COR-L47 (cell line): Measurements from ENCODE around the gene DEPDC5.

Experiments
- DNase-seq: peaks from one replicate; lab custom pipeline; 2025; lab: John Stamatoyannopoulos, UW

DEPDC5 gene

DNA sequence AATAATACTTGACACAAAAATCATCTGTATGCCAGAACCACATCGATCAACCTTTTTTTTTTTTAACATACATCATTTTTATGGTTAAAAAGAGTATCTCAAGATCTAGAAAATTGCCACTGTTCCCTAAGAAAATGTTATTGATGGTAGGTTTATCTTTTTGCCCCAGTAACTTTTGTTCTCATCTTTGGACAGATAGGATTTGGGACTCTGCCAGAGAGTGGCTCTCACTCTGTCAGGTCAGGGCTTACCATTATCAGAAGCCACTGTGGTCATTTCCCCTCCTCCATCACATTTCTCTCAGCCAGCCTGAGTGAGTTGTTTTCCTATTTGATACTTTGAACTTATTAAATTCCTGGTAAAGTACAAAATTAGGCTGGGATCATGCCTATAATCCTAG is 142.7 kb downstream of the DEPDC5 start:
- DNase-seq: no peak

DNA sequence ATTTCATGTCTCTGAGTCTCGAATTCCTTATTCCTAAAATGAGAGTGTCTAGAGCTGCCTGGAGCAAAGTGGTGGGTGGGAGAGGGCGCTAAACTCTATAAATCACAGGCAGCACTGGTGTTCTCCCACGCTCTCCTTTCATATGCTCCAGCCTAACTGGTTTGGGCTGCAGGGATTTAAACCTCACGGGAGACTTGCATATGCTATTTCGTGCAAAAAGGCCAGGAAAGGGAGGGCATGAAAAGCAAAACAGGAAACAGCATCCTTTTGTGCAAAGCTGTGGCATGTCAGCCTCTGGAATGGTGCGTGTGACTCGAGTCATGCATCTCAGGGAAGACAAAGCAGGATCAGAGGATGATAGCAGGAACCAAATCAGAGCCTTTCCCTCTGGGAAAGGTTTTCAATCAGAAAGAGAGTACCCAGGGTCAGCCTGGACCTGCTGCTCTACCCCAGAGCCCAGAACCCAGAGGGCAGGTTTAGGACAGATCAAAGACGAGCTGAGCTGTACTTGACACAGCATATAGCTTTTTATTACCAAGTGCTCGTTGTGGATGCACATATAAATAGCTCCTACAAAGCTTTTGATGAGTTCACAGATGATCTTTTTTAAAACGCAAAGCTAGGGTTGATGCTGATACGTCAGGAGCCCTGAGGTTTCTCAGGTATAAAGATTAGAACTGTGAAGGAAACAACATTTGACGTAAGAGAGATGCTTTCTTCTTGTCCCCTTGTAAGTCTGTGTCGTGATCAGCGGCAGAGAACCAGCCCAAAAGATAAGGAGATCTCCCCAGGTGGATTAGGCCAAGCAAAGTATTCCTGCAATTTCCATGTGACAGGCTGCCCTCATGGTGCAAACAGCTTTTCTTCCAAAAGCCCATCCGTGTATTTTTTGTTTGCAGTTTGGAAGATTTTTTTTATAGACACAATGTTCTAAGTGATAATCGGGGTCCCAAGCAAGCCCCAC is 144.3 kb downstream of the DEPDC5 start:
- no peak for DNase-seq

DNA sequence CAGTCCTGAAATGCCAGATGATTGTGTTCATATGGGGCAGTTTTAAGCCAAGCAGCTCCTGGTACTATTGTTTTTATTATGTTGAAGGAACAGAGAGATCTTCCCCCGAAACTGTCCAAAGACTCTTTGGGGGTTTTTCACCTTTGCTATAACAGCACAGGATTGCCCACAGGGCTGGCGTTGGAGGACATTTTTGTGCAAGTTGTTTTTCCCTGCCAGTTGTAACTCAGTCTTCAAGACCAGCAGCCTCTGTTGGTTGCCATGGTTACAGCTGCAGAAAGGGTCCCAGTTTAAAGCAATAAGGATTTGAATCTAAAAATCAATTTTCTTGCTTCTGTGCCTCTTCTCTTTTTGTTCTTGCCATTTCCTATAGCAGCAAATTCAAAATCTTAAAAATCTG is 145.1 kb downstream of the DEPDC5 start:
- no peak for DNase-seq

DNA sequence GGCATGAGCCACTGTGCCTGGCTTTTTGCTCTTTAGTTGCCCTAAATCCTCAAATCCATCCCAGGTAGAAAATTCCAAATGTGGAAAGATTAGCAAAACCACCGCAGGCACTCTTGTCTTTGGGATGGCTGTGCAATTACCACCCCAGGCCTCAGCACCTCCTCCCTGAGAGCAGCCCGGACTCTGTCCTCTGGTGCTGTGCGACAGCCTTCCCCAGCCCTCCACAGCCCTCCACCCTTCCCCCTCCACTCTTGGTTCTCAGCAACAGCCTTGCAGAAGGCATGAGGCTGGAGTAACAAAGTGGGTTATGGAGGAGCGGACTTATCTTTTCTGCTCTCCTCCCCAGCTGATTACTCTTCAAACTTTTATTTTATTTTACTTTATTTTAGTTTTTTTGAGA is 145.8 kb downstream of the DEPDC5 start:
- DNase-seq: no peak

DNA sequence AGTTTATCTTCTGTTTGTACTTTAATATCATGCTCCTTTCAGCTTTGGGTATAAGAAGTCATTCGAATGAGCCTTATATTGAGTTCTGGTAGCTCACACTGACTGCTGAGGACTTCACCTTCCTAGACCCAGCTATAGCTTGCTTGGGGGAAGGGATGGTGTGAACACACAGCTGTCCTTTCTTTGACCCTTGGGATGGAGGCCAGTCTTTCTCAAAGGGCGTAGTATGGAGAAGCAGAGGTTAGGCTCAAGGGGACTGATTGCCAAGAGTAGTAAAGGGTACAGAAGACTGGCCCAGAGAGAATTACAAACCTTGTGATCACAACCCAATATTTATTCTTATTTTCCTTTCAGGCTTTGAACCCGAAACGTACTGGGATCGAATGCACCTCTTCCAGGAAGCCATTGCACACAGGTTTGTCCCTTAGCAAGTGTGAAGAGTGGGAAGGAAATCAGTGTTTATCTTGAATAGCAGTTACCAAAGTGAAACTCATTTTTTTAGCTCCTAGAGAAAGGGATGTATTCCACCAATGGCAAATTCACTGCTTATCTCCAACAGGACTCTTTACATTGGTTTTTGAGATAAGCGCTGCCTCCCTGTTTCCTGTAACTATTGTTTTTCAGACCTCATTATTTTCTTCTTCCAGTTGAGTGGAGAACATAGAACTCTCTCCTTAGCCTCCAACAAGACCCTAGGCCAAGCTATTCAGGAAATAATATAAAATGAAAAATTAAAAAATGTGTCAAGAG is 147.7 kb downstream of the DEPDC5 start:
- no peak for DNase-seq

DNA sequence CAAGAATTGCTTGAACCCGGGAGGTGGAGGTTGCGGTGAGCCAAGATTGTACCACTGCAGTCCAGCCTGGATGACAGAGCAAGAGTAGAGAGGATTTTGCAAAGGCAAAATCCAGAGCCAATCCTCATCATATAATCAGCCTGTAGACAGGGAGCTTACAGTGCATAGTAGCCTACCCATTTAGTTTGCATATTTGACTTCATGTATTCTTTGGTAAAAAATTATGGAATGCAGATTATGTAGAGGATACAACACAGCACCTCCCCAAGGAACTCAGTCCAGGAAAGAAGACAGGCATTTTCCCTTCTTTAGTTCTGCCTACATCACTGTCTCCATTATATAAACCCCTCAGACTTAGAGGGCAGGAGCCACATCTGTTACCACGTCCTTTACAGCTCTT is 150.8 kb downstream of the DEPDC5 start:
- DNase-seq: no peak

DNA sequence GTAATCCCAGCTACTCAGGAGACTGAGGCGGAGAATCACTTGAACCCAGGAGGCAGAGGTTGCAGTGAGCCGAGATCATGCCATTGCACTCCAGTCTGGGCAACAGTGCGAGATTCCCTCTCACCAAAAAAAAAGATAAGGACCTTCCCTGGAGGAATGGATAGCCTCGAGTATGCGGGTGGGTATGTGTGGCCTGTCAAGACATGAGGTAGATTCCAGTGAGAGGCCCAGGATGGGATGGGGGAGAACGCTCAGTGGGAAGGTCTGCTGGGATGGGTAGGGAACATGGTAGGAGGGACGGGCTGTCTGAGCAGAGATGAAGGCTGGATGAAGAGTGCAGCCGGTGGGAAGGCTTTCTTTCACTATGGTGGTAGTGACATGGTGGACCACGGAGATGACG is 151.5 kb downstream of the DEPDC5 start:
- no peak for DNase-seq

DNA sequence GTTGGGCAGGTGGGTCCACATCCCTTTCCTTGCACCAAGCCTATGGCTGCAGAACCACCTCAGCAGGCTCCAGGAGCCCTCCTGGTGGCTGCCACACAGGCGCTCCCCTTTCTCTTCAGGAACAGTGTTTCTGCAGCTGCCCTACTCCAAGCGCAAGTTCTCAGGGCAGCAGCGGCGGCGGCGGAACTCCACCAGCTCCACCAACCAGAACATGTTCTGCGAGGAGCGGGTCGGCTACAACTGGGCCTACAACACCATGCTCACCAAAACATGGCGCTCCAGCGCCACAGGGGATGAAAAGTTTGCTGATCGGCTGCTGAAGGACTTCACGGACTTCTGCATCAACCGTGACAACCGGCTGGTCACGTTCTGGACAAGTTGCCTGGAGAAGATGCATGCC is 152.3 kb downstream of the DEPDC5 start:
- DNase-seq: no peak

DNA sequence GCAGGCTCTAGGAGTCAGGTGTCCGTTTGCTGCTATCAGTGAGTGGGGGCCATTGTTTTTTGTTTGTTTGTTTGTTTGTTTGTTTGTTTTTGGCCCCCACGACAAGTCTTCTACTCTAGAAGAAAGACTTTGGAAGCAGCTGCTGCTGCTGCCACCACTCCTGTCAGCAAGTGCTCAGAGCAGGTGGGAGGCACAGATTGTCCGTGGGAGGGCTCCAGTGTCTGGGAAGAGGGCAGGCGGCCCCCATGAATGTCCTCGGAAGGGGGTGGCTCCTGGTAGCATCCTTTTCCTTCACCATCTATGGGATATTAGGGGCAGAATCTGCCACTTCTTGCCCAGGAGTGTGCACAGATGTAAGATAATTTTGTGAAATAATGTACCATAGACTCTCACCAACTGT is 152.8 kb downstream of the DEPDC5 start:
- no peak for DNase-seq

DNA sequence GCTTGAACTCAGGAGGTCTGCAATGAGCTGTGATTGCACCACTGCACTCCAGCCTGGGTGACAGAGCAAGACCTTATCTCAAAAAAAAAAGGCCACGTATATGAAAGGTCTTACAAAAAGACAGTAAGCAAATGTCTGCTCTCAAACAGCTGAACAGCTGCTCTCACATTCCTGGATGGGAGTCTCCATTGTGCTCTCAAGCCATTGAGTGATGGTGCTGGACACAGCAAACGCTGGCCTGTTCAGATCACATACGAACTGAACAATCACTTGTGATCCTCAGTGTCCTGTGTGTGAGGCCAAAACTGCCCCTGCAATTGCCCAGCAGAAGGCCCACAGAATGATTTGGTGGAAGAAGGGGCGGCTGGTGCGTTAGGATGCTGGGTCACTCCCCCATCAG is 156.2 kb downstream of the DEPDC5 start:
- DNase-seq: no peak

DNA sequence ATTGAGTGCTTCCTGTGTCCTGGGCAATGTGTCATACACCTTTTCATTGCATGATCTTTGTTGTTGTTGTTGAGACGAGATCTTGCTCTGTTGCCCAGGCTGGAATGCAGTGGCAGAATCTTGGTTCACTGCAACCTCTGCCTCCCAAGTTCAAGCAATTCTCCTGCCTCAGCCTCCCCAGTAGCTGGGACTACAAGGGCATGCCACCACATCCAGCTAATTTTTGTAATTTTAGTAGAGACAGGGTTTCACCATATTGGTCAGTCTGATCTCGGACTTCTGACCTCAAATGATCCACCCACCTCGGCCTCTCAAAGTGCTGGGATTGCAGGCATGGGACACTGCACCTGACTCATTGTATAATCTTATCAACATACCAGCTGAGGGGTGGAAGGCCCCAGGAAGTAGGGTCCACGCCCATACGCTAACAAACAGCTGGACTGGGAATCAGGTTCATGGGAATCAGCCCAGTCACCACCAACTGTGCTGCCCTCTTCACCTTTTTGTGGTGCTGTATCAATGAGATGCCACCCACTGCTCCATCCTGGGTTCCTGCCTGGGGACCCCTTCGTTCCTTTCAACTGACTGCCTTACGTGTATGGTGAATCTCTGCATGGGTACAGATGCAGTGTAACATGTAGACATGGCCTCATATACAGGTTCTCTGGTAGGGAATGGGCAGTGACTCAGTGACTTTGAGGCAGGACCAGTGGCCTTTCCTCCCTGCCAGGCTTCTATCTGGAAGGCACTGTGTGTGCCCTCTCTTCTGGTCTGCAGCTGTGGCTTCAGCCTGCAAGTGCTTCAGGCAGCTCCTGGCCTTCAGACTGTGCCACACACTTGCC is 158.0 kb downstream of the DEPDC5 start:
- DNase-seq: no peak

DNA sequence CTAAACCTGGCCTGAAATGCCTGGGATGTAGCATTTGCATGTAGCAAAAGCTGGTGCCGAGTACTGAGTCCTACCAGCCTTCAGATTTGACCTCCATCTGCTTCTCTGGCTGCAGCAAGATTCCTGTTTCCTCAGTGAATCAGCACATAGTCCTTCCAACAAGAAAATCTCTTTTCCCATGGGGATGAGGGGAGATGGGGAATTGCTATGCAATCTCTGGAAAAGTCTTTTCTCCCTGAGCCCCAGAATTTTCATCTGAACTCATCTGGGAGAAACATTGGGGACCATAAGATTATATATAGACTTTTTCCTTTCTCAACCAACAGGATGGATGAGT is 158.6 kb downstream of the DEPDC5 start:
- DNase-seq: no peak

DNA sequence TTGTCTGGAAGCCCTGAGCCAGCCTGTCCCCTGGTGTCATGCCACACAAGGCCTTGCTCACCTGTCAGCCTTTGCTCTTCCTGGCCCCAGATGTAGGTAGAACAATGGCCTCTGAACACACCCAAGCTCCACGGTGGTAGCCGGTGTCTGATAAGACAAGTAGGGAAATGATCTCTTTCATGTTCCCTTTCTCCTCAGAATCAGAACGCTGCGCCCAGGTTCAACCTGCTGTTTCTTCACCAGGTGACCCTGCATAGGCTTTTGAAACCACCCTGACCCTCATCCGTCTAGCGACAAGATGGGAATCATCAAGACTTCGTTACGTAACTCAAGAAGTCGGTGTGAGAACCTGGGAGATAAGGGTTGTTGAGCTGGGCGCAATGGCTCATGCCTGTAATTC is 161.8 kb downstream of the DEPDC5 start:
- DNase-seq: no peak

DNA sequence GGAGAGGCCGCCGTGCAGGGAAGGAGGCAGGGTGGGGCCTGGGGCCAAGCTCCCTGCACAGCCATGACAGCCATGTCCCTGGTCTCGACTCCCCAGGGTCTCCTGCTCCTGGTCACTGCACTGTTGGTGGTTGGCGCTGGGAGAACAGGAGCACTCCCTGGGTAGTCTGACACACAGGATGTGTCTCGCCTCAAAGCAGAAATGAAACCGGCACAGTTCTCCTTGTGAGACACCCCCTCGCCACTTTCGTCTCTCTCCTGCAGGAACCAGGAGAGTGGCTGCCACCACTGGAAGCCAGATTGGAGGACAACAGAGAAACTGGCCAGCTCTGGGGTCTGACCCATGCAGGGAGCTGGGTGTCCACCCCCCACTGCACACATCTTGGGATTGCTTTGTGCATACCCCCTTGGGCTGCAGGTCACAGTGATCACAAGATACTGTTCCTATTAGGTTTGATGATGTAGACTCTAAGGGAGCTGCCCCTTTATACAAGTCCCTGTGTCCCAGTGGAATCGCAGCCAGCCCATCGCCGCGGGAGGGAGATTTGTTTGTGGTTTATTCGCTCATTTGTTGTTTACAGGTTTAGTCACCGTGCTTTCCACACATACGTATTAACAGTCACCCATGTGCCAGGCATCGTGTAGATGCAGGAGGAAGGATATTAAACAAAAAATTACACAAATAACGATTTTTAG is 163.6 kb downstream of the DEPDC5 start:
- DNase-seq: no peak

DNA sequence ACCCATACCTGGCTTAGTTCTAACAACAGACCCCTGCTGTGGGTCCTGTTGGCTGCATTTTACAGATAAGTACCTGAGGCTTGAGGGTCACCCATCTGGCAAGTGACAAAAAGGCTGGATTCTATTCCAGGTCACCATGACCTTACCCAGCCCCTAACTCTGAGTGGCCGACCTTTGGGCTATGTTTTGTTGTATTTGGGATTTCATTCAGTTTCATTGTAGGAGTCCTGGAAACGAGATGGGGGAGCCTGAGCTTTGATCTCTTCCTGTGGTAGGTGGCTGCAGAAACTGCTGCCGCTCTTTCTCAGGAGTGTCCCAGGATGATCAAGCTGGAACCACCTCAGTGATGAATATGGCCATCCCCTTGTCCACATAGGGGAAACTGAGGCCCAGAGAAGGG is 165.9 kb downstream of the DEPDC5 start:
- DNase-seq: no peak

DNA sequence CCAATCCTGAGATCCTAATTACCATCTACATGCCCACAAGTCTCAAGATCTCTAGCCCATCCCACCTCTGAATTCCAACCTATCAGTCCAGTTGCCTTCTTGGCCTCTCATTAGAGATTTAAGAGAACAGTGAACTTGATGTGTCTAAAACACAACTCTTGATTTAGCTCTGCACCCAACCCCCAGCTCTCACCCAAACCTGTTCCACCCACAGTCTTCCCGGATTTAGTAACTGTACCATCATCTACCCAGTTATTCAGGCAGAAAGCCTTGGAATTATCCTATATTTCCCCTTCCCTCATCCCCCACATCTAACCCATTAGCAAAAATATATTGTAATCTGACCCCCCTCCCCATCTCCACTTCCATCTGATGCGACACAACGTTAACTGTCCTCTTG is 166.5 kb downstream of the DEPDC5 start:
- no peak for DNase-seq

DNA sequence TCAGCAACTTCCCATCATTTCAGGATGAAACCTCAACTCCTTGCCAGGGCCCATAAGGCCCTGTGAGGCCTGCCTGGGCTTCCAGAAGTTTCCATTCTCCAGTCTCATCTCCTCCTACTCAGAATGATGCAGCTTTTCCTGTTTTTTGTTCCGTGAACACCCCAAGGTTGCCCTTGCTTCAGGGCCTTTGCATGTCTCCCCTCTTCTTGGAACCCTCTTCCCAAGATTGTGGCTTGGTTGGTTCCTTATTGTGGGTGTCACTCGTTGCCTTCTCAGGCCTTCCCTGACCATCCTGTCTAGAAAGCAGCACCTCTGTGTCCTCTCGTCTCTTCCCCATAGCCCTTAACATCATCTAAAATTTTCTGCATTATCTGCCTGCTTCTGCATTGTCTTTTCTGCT is 167.3 kb downstream of the DEPDC5 start:
- no peak for DNase-seq

DNA sequence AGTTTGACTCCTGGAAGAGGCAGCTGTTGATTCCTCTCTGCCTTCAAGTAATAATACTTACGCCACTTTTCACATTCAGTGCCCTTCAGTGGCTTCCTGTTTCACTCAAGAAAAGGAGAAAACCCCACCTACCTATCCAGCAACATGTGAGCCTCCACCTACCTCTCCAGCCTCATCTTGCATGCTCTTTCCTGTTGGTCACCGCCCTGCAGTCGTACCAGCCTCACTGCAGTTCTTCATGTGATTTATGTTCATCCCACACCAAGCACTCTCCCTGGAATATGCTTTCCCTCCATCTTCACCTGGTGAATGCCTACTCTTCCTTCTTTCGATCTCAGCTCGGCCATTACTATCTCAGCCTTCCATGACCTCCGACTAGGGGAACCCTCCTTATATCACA is 168.7 kb downstream of the DEPDC5 start:
- no peak for DNase-seq

DNA sequence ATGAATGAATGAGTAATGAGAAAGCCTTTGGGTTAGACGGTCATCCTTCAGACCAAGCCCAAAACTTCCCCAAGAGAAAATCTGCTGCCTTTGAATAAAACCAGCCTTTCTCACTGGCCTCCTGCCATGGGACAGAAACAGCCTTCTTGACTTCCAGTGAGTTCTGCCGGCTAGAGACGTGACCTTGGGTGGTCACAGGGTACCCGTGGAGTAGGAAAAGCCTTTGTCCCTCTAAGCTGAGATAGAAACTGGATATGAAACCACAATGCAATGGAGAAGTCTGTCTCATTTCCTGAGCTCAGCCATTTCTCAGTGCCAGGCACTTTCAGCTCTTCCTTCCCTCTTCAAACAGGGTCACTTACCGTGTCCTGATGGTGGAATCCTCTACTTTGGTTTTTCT is 169.3 kb downstream of the DEPDC5 start:
- DNase-seq: no peak

DNA sequence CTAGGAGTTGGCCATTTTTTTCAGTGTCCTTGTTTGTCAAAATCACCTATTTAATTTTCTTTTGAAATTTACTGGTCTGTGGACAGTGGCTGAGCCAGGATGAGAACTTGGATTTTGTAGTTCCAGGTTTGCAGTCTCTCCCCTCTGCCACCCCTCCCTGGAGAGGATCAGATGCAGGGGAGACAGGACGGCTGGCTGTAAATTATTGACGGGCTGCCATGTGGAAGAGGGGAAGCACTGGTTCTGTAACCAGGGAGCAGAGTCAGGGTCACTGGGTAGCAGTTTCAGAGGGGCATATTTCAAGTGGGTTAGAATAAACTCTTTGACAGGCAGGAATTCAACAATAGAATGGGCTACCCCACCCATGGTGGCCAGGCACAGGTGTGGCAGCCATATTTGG is 169.9 kb downstream of the DEPDC5 start:
- no peak for DNase-seq

DNA sequence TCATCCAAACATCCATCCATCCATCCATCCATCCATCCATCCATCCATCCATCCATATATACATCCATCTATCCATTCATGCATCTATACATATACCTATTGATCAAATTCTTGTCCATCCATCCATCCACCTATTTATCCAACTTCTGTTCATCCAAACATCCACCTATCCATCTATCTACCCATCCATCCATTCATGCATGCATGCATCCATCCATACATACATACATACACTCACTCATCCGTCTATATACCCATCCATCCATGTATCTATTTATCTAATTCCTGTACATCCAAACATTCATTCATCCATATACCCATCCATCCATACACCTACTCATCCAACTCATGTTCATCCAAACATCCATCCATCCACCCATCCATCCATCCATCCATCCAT is 171.2 kb downstream of the DEPDC5 start:
- no peak for DNase-seq

DNA sequence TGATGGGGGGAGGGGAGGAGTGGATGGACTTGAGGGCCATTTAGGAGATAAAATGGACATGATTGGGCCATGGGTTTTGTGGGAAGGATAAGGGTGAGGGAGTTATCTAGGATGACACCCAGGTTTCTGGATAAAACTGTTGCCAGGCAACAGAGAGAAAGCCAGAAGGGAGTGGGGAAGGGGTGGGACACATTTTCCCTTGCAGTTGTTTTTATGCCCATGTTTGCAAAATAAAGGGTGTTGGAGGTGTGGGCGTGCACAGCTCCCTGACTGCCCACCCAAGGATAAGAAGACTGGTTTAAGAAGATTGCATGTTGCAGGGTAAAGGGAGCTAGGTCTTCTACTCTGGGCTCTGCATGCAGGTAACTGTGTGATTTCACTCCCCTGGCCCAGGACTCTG is 172.2 kb downstream of the DEPDC5 start:
- no peak for DNase-seq
